ENCODE results near the gene CDS2. TPM values are rescaled to one million over a fixed set of nuclear protein-coding genes. Genes with fewer than 3 reads are reported as not detected.

The CDS2 gene
- total and polyA plus RNA-seq, 2 of the 13 experiments (the other 11 are each of a cell fraction or from before 2014, with no cell fraction given) = 81.3 to 153 TPM

DNA sequence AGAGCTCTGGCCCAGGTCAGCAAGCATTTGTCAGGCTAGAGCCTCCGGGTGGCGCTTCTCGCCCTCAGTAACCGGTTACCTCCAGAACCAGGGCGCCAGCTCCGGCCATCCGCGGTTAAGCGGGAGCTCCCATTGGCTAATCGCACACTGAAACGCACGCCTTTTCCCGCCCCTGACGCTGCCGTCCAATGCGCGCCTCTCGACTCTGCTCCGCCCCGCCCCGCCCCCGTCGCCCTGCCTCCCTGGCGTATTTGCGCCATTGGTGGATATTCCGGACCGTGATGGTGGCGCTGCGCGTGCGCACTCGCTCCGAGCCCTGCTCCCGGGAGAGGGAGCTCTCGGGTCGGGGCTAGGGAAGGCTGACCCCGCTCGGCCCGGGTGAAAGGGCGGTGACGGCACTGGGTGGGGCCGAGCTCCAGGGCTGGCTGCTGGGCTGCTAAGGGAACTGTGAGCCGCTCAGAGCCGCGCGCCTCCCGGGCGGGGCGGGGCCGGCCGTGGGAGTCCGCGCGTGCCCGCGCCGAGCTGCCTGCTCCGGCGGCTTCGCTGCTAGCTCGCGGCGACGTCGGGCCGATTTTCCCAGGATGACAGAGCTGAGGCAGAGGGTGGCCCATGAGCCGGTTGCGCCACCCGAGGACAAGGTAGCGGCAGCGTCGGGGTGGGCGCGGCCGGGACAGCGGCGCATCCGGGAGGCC is at the start of gene CDS2 (continued):
- TF ChIP-seq, protein P1, sequence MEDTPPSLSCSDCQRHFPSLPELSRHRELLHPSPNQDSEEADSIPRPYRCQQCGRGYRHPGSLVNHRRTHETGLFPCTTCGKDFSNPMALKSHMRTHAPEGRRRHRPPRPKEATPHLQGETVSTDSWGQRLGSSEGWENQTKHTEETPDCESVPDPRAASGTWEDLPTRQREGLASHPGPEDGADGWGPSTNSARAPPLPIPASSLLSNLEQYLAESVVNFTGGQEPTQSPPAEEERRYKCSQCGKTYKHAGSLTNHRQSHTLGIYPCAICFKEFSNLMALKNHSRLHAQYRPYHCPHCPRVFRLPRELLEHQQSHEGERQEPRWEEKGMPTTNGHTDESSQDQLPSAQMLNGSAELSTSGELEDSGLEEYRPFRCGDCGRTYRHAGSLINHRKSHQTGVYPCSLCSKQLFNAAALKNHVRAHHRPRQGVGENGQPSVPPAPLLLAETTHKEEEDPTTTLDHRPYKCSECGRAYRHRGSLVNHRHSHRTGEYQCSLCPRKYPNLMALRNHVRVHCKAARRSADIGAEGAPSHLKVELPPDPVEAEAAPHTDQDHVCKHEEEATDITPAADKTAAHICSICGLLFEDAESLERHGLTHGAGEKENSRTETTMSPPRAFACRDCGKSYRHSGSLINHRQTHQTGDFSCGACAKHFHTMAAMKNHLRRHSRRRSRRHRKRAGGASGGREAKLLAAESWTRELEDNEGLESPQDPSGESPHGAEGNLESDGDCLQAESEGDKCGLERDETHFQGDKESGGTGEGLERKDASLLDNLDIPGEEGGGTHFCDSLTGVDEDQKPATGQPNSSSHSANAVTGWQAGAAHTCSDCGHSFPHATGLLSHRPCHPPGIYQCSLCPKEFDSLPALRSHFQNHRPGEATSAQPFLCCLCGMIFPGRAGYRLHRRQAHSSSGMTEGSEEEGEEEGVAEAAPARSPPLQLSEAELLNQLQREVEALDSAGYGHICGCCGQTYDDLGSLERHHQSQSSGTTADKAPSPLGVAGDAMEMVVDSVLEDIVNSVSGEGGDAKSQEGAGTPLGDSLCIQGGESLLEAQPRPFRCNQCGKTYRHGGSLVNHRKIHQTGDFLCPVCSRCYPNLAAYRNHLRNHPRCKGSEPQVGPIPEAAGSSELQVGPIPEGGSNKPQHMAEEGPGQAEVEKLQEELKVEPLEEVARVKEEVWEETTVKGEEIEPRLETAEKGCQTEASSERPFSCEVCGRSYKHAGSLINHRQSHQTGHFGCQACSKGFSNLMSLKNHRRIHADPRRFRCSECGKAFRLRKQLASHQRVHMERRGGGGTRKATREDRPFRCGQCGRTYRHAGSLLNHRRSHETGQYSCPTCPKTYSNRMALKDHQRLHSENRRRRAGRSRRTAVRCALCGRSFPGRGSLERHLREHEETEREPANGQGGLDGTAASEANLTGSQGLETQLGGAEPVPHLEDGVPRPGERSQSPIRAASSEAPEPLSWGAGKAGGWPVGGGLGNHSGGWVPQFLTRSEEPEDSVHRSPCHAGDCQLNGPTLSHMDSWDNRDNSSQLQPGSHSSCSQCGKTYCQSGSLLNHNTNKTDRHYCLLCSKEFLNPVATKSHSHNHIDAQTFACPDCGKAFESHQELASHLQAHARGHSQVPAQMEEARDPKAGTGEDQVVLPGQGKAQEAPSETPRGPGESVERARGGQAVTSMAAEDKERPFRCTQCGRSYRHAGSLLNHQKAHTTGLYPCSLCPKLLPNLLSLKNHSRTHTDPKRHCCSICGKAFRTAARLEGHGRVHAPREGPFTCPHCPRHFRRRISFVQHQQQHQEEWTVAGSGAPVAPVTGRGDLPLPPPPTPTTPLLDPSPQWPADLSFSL (CRISPR knock-in tag; IDR thresholded peaks at IDR 0.05) = no peak
- TF ChIP-seq ZNF879 (CRISPR knock-in tag; IDR thresholded peaks at IDR 0.05) = no peak
- no peak for TF ChIP-seq PAF1 (CRISPR knock-in tag; IDR thresholded peaks at IDR 0.05)
- TF ChIP-seq TBX2 (CRISPR knock-in tag; IDR thresholded peaks at IDR 0.05; ENCODE audit: borderline replicate concordance) = peak; percentile 37
- TF ChIP-seq, protein P2, sequence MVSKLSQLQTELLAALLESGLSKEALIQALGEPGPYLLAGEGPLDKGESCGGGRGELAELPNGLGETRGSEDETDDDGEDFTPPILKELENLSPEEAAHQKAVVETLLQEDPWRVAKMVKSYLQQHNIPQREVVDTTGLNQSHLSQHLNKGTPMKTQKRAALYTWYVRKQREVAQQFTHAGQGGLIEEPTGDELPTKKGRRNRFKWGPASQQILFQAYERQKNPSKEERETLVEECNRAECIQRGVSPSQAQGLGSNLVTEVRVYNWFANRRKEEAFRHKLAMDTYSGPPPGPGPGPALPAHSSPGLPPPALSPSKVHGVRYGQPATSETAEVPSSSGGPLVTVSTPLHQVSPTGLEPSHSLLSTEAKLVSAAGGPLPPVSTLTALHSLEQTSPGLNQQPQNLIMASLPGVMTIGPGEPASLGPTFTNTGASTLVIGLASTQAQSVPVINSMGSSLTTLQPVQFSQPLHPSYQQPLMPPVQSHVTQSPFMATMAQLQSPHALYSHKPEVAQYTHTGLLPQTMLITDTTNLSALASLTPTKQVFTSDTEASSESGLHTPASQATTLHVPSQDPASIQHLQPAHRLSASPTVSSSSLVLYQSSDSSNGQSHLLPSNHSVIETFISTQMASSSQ (IDR thresholded peaks at IDR 0.05; ENCODE audit: low read depth) = no peak; the same call in 1 of the 2 replicates
- TF ChIP-seq, protein P2 (CRISPR knock-in tag; IDR thresholded peaks at IDR 0.05; ENCODE audit: borderline replicate concordance) = peak; percentile 55
- TF ChIP-seq, protein P3, sequence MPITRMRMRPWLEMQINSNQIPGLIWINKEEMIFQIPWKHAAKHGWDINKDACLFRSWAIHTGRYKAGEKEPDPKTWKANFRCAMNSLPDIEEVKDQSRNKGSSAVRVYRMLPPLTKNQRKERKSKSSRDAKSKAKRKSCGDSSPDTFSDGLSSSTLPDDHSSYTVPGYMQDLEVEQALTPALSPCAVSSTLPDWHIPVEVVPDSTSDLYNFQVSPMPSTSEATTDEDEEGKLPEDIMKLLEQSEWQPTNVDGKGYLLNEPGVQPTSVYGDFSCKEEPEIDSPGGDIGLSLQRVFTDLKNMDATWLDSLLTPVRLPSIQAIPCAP (CRISPR knock-in tag; IDR thresholded peaks at IDR 0.05; ENCODE audit: low read depth) = no peak
- TF ChIP-seq TAF15 (IDR thresholded peaks at IDR 0.05; ENCODE audit: low read depth, low read length, poor library complexity, severe bottlenecking) = no peak
- peak; percentile 80 for TF ChIP-seq SPEN (CRISPR knock-in tag; IDR thresholded peaks at IDR 0.05; ENCODE audit: low read depth)
- peak; percentile 93 for TF ChIP-seq NFYC (CRISPR knock-in tag; IDR thresholded peaks at IDR 0.05)
- TF ChIP-seq MLLT10 (CRISPR knock-in tag; IDR thresholded peaks at IDR 0.05) = no peak
- no peak for TF ChIP-seq NONO (IDR thresholded peaks at IDR 0.05)
- TF ChIP-seq NONO (CRISPR knock-in tag; conservative IDR thresholded peaks at IDR 0.05) = peak; percentile 99
- no peak; the same call in 1 of the 2 replicates for TF ChIP-seq ZNF737 (CRISPR knock-in tag; IDR thresholded peaks at IDR 0.05; ENCODE audit: borderline replicate concordance)
- TF ChIP-seq ATF1 (CRISPR knock-in tag; IDR thresholded peaks at IDR 0.05) = peak; percentile 64
- TF ChIP-seq ZNF468 (CRISPR knock-in tag; IDR thresholded peaks at IDR 0.05) = 0 out of 2 replicates have a peak, but pooled peaks have one; percentile 45
- TF ChIP-seq MATR3 (CRISPR knock-in tag; IDR thresholded peaks at IDR 0.05) = peak; percentile 89; the same call in 1 of the 2 replicates
- TF ChIP-seq ZNF841 (CRISPR knock-in tag; IDR thresholded peaks at IDR 0.05; ENCODE audit: borderline replicate concordance) = no peak
- TF ChIP-seq ATAD3A (CRISPR knock-in tag; IDR thresholded peaks at IDR 0.05) = no peak
- TF ChIP-seq GTF3A (CRISPR knock-in tag; conservative IDR thresholded peaks at IDR 0.05) = 0 out of 2 replicates have a peak, but pooled peaks have one; percentile 63

All from HepG2 (cell line).